EL (cell line): ENCODE data around the gene PHLDA3.
"Not testable (repeated sequence)": the region's sequence is repeated elsewhere in the genome, so short reads cannot be mapped to it uniquely, and the experiment has no call there.

Source experiments
- DNase-seq: peaks from one replicate; pipeline ENCODE4 v3.0.0-alpha.2; 2016

PHLDA3 gene

GRCh38 chr1:201485184-201485774 is 16.3 kb upstream of the PHLDA3 start:
- DNase-seq = no peak

- DNase-seq = no peak
Observed at GRCh38 chr1:201483373-201483949, 14.5 kb upstream of the PHLDA3 start.

- DNase-seq = no peak
Observed at GRCh38 chr1:201482755-201483154, 13.8 kb upstream of the PHLDA3 start.

- DNase-seq = peak; percentile 74
Observed at GRCh38 chr1:201481761-201482493, 12.9 kb upstream of the PHLDA3 start.

GRCh38 chr1:201481004-201481380 is 12.0 kb upstream of the PHLDA3 start:
- DNase-seq = no peak

GRCh38 chr1:201480231-201481003 is 11.4 kb upstream of the PHLDA3 start:
- DNase-seq = peak; percentile 68

- DNase-seq = no peak
Observed at GRCh38 chr1:201479201-201479730, 10.3 kb upstream of the PHLDA3 start.

GRCh38 chr1:201478666-201479065 is 9.7 kb upstream of the PHLDA3 start:
- DNase-seq = not testable (repeated sequence)

GRCh38 chr1:201476670-201477344 is 7.8 kb upstream of the PHLDA3 start:
- DNase-seq = peak; percentile 52

- no peak for DNase-seq
Observed at GRCh38 chr1:201475915-201476669, 7.1 kb upstream of the PHLDA3 start.

GRCh38 chr1:201475130-201475529 is 6.1 kb upstream of the PHLDA3 start:
- DNase-seq = peak; percentile 62

- no peak for DNase-seq
Observed at GRCh38 chr1:201473296-201473695, 4.3 kb upstream of the PHLDA3 start.

- DNase-seq = not testable (repeated sequence)
Observed at GRCh38 chr1:201472321-201472720, 3.3 kb upstream of the PHLDA3 start.

GRCh38 chr1:201471772-201472171 is 2.8 kb upstream of the PHLDA3 start:
- peak; percentile 84 for DNase-seq

- no peak for DNase-seq
Observed at GRCh38 chr1:201470581-201470980, 1.6 kb upstream of the PHLDA3 start.

- no peak for DNase-seq
Observed at GRCh38 chr1:201469645-201470074, 672 bp upstream of the PHLDA3 start.

- DNase-seq = peak; percentile 34
Observed at GRCh38 chr1:201468501-201468843, 516 bp downstream of the PHLDA3 start.

GRCh38 chr1:201466492-201466891 is 2.5 kb downstream of the PHLDA3 start:
- peak; percentile 57 for DNase-seq

- no peak for DNase-seq
Observed at GRCh38 chr1:201465698-201466290, 3.2 kb downstream of the PHLDA3 start.

- DNase-seq = peak; percentile 42
Observed at GRCh38 chr1:201463071-201463552, 5.9 kb downstream of the PHLDA3 start.
